ENCODE measurements around the gene IFNL3. TPM values are rescaled to one million over a fixed set of nuclear protein-coding genes. Genes with fewer than 3 reads are reported as not detected.

Gene IFNL3
- total RNA-seq, 4 donors from 2014 or later, result not detected

DNA sequence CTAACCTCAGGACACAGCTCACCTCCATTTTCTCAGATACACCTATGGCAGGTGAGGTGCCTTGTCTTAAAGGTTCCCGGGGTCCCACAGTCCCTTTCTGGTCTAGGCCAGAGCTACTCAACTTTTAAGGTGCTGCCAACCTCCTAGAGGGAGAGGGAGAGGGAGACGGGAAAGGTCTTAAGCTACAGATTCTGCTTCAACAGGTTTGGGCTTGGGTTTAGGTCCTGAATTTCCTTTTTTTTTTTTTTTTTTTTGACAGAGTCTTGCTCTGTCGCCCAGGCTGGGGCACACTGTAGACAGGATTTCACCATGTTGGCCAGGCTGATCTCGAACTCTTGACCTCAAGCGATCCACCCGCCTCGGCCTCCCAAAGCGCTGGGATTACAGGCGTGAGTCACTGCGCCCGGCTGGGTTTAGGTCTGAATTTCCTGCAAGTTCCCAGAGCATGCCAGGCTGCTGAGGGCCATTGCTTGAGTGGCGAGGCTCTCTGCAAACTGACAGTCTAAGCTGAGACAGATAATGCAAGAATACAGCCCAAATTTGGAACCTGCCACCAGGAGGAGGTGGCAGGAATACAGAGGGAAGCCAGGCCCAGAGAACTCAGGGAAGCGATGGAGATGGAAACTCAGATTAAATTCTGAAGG lies 33.0 kb downstream of the IFNL3 start:
- no peak for DNase-seq (ENCODE audit: low spot score in 2 of 2)
- whole genome bisulfite sequencing, 2 donors, result 66 to 75% methylated on average over 8 to 13 of the region's 13 CpGs
- H3K4me3 ChIP-seq (ENCODE audit: low read depth, poor library complexity, severe bottlenecking), result no peak overlapping the region
- intact Hi-C loops (cut with DNase I; ENCODE audit: low total_unique reads), result no loop called here
- no peak for TF ChIP-seq POLR2A (IDR thresholded peaks at IDR 0.05)
- TF ChIP-seq, protein P1, sequence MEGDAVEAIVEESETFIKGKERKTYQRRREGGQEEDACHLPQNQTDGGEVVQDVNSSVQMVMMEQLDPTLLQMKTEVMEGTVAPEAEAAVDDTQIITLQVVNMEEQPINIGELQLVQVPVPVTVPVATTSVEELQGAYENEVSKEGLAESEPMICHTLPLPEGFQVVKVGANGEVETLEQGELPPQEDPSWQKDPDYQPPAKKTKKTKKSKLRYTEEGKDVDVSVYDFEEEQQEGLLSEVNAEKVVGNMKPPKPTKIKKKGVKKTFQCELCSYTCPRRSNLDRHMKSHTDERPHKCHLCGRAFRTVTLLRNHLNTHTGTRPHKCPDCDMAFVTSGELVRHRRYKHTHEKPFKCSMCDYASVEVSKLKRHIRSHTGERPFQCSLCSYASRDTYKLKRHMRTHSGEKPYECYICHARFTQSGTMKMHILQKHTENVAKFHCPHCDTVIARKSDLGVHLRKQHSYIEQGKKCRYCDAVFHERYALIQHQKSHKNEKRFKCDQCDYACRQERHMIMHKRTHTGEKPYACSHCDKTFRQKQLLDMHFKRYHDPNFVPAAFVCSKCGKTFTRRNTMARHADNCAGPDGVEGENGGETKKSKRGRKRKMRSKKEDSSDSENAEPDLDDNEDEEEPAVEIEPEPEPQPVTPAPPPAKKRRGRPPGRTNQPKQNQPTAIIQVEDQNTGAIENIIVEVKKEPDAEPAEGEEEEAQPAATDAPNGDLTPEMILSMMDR (IDR thresholded peaks at IDR 0.05), result no peak

DNA sequence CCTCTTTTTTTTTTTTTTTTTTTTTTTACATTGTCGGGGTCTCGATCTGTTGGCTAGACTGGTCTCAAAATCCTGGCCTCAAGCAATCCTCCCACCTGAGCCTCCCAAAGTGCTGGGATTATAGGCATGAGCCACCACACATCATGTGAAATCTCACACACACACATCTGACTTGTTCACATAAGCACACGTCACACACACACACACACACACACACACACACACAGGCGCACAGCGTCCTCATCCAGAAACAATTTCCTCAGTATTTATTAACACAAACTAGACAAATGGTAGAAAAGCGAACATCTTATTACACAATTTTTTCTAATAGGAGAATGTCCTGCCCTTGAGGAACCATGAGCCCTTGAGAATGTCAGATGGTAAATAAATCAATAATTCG lies 35.6 kb downstream of the IFNL3 start:
- intact Hi-C loops (cut with DNase I; ENCODE audit: low total_unique reads), result no loop called here
- TF ChIP-seq, protein P1 (IDR thresholded peaks at IDR 0.05), result no peak
- TF ChIP-seq POLR2A (IDR thresholded peaks at IDR 0.05), result no peak
- WGBS, 2 donors, result 77 to 80% methylated on average over 7 of the region's 7 CpGs
- no peak for DNase-seq (ENCODE audit: low spot score in 2 of 2)
- no peak overlapping the region for H3K4me3 ChIP-seq (ENCODE audit: low read depth, poor library complexity, severe bottlenecking)

GRCh38 chr19:39208175-39208795 lies 36.5 kb downstream of the IFNL3 start:
- intact Hi-C loops (cut with DNase I; ENCODE audit: low total_unique reads), result no loop called here
- no peak for DNase-seq (ENCODE audit: low spot score in 2 of 2)
- H3K4me3 ChIP-seq (ENCODE audit: low read depth, poor library complexity, severe bottlenecking), result no peak overlapping the region
- WGBS, 2 donors, result 71 to 78% methylated on average over 9 of the region's 9 CpGs
- TF ChIP-seq, protein P1 (IDR thresholded peaks at IDR 0.05), result no peak
- TF ChIP-seq POLR2A (IDR thresholded peaks at IDR 0.05), result no peak

- intact Hi-C loops (cut with DNase I; ENCODE audit: low total_unique reads), result no loop called here
- 69 to 78% methylated on average over 6 of the region's 6 CpGs for WGBS, 2 donors
Measured at GRCh38 chr19:39207293-39207836, 37.4 kb downstream of the IFNL3 start.

DNA sequence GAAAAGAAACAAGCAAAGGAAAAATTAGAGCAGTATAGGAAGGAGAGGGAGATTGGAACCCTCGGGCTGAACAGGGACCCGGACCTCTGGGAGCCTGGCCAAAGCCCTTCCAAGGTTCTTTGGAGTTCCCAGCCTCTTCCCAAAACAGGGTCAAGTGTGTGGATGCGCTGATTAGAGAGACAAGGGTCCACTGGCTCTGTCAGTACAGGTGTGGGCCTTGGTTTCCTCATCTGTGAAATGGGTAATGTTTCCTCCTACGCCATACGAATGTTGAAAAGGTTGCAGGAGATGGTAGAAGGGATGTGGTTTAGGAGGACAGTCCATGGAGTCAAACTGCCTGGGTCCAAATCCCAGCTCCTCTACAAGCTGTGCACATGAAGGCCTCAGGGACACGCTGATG lies 38.7 kb downstream of the IFNL3 start:
- 81 to 88% methylated on average over 6 of the region's 6 CpGs for WGBS, 2 donors
- no peak for DNase-seq (ENCODE audit: low spot score in 2 of 2)
- TF ChIP-seq, protein P1 (IDR thresholded peaks at IDR 0.05), result no peak
- no peak for TF ChIP-seq POLR2A (IDR thresholded peaks at IDR 0.05)
- no peak overlapping the region for H3K4me3 ChIP-seq (ENCODE audit: low read depth, poor library complexity, severe bottlenecking)
- intact Hi-C loops (cut with DNase I; ENCODE audit: low total_unique reads), result no loop called here

More at GRCh38 chr19:39207293-39207836, 37.4 kb downstream of the IFNL3 start:
- no peak for TF ChIP-seq POLR2A (IDR thresholded peaks at IDR 0.05)
- TF ChIP-seq, protein P1 (IDR thresholded peaks at IDR 0.05), result no peak
- H3K4me3 ChIP-seq (ENCODE audit: low read depth, poor library complexity, severe bottlenecking), result no peak overlapping the region
- no peak for DNase-seq (ENCODE audit: low spot score in 2 of 2)

Measured in lower leg skin (tissue), 4 donors.